ENCODE measurements around the gene TLL2.

The TLL2 gene

DNA sequence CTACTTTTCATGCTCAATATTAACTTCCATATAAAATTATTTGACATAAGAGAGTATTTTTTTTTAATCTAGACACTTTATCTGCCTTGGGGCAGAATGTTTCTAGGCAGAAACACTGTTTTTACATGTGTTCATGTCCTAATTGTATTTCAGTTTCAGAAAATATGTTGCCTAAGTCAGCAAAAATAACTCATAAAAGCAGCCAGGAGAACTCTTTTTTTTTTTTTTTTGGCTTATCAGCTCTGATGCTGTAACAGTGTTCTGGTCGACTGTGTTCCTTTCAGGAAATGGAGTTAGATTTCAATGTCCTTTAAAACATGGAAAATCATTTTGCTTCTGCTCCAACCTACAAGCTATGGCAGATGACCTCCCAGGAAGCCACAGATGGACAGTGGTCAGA, 91.7 kb downstream of the TLL2 start:
- TF ChIP-seq TEAD4 (IDR thresholded peaks at IDR 0.05) (no peak), TAF1 (IDR thresholded peaks at IDR 0.05; ENCODE audit: low read depth) (no peak)
- TF ChIP-seq, protein P1, sequence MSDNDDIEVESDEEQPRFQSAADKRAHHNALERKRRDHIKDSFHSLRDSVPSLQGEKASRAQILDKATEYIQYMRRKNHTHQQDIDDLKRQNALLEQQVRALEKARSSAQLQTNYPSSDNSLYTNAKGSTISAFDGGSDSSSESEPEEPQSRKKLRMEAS (IDR thresholded peaks at IDR 0.05), result no peak
- TF ChIP-seq, protein P2, sequence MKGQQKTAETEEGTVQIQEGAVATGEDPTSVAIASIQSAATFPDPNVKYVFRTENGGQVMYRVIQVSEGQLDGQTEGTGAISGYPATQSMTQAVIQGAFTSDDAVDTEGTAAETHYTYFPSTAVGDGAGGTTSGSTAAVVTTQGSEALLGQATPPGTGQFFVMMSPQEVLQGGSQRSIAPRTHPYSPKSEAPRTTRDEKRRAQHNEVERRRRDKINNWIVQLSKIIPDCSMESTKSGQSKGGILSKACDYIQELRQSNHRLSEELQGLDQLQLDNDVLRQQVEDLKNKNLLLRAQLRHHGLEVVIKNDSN (IDR thresholded peaks at IDR 0.05), result no peak

DNA sequence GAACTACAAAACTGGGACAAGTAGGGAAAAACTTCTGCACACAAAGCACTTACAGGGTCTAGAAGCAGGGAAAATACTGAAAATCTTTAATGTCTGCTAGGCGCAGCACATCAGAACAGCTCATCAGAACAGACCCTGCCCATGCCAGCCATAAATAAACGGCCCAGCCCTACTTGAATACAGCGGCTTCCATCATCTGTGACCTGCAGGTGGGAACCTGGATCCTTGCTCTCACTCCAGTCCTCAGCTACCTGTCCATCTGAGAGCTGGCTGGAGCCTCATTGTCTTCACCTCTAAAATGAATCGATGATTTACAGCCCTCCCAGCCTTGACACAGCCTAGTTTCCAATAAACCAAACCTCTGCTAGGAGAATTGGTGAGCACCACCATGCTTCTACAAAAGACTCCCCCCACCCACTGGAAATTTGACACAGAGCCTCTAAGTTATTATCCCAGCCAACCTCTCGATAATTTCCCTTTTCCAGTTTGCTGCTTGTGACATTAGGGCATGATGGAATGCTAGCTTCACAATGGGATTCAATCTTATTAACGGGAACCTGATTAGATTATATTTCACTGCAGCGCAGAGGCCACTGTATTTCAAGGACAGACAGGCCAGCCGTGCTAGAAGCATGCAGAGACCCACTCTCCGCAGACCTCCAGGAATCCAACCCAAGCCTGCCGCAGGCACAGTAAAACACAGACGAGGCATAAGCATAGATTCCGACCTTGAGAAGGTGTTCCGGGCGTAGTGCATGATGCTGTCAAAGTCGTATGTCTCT, 93.3 kb downstream of the TLL2 start:
- TF ChIP-seq, protein P1 (IDR thresholded peaks at IDR 0.05), result no peak
- TF ChIP-seq YY1 (IDR thresholded peaks at IDR 0.05; ENCODE audit: low read depth) (no peak), EGR1 (IDR thresholded peaks at IDR 0.05) (no peak), NFIC (IDR thresholded peaks at IDR 0.05) (no peak), TCF12 (IDR thresholded peaks at IDR 0.05; ENCODE audit: low read depth) (no peak), TEAD4 (IDR thresholded peaks at IDR 0.05) (no peak), CEBPB (IDR thresholded peaks at IDR 0.05) (no peak), EP300 (IDR thresholded peaks at IDR 0.05; ENCODE audit: borderline replicate concordance) (no peak), ZBTB7A (IDR thresholded peaks at IDR 0.05; ENCODE audit: low read depth) (no peak), TAF1 (IDR thresholded peaks at IDR 0.05; ENCODE audit: low read depth) (no peak)
- TF ChIP-seq, protein P2 (IDR thresholded peaks at IDR 0.05), result no peak
- TF ChIP-seq, protein P3, sequence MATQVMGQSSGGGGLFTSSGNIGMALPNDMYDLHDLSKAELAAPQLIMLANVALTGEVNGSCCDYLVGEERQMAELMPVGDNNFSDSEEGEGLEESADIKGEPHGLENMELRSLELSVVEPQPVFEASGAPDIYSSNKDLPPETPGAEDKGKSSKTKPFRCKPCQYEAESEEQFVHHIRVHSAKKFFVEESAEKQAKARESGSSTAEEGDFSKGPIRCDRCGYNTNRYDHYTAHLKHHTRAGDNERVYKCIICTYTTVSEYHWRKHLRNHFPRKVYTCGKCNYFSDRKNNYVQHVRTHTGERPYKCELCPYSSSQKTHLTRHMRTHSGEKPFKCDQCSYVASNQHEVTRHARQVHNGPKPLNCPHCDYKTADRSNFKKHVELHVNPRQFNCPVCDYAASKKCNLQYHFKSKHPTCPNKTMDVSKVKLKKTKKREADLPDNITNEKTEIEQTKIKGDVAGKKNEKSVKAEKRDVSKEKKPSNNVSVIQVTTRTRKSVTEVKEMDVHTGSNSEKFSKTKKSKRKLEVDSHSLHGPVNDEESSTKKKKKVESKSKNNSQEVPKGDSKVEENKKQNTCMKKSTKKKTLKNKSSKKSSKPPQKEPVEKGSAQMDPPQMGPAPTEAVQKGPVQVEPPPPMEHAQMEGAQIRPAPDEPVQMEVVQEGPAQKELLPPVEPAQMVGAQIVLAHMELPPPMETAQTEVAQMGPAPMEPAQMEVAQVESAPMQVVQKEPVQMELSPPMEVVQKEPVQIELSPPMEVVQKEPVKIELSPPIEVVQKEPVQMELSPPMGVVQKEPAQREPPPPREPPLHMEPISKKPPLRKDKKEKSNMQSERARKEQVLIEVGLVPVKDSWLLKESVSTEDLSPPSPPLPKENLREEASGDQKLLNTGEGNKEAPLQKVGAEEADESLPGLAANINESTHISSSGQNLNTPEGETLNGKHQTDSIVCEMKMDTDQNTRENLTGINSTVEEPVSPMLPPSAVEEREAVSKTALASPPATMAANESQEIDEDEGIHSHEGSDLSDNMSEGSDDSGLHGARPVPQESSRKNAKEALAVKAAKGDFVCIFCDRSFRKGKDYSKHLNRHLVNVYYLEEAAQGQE (IDR thresholded peaks at IDR 0.05; ENCODE audit: low read depth), result no peak

DNA sequence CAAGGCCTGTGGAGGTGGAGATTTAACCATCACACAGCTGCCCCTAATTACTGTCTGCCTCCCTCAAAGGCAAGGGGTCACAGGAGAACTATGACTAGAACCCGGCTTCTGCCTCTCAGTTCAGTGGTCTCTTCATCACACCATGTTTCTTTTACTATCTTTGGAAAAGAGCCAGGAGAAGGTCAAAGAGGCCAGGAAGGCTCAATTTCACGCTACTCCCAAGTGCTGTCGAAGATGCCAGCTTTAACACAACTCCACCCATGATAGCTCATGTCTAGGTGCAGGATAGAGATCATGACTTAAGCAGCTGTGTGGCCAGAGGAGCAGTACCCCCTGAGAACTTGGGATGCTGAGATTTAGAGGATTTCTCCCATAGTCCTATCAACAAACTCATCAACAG, 94.4 kb downstream of the TLL2 start:
- TF ChIP-seq, protein P3 (IDR thresholded peaks at IDR 0.05; ENCODE audit: low read depth), result no peak
- TF ChIP-seq, protein P2 (IDR thresholded peaks at IDR 0.05), result no peak
- TF ChIP-seq NFIC (IDR thresholded peaks at IDR 0.05) (no peak), EP300 (IDR thresholded peaks at IDR 0.05; ENCODE audit: borderline replicate concordance) (no peak), YY1 (IDR thresholded peaks at IDR 0.05; ENCODE audit: low read depth) (no peak), EGR1 (IDR thresholded peaks at IDR 0.05) (no peak), TEAD4 (IDR thresholded peaks at IDR 0.05) (no peak), TCF12 (IDR thresholded peaks at IDR 0.05; ENCODE audit: low read depth) (no peak), ZBTB7A (IDR thresholded peaks at IDR 0.05; ENCODE audit: low read depth) (no peak), FOXM1 (IDR thresholded peaks at IDR 0.05; ENCODE audit: borderline replicate concordance, low read depth) (no peak), CEBPB (IDR thresholded peaks at IDR 0.05) (no peak), TAF1 (IDR thresholded peaks at IDR 0.05; ENCODE audit: low read depth) (no peak), CREB1 (IDR thresholded peaks at IDR 0.05; ENCODE audit: low read depth) (no peak), RAD21 (IDR thresholded peaks at IDR 0.05; ENCODE audit: low read depth) (no peak)
- TF ChIP-seq, protein P1 (IDR thresholded peaks at IDR 0.05), result no peak

DNA sequence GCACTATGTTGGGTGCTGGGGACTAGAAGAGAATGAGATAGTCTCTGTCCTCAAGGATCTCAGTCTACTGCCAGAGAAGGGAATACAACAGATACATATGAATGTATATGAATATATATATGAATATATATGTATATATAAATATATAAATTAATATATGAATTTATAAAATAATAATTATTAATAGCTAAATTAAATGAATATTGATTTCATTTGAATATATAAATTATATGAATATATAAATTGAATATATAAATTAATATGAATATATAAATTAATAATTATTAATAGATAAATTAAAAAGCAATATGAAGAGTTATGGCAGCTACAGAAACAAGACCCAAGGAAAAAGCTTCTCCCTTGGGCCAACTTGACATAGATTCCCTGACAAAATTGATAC, 95.1 kb downstream of the TLL2 start:
- TF ChIP-seq TEAD4 (IDR thresholded peaks at IDR 0.05) (no peak), RAD21 (IDR thresholded peaks at IDR 0.05; ENCODE audit: low read depth) (no peak), CEBPB (IDR thresholded peaks at IDR 0.05) (no peak), NFIC (IDR thresholded peaks at IDR 0.05) (no peak), TCF12 (IDR thresholded peaks at IDR 0.05; ENCODE audit: low read depth) (no peak), YY1 (IDR thresholded peaks at IDR 0.05; ENCODE audit: low read depth) (no peak)
- TF ChIP-seq, protein P2 (IDR thresholded peaks at IDR 0.05), result no peak
- TF ChIP-seq, protein P1 (IDR thresholded peaks at IDR 0.05), result no peak
- TF ChIP-seq, protein P3 (IDR thresholded peaks at IDR 0.05; ENCODE audit: low read depth), result no peak
